Type B pancreatic cell (in vitro differentiated cells): ENCODE measurements around the gene FCRL6. TPM values are rescaled to one million over a fixed set of nuclear protein-coding genes. Genes with fewer than 3 reads are reported as not detected.

Experiments used
- DNase-seq: peaks from one replicate; pipeline ENCODE4 v3.0.0; 2021; ENCODE audit warnings: mixed read lengths; ENCODE audit not compliant: unreplicated experiment; ENCODE audit errors: extremely low spot score
- H3K27ac Mint-ChIP-seq: 2 replicates; pipeline ENCODE4 v1.8.0; 2021; ENCODE audit warnings: mild to moderate bottlenecking, mixed read lengths
- H3K27me3 Mint-ChIP-seq: 2 replicates; pipeline ENCODE4 v1.8.0; 2021; ENCODE audit warnings: mixed read lengths
- H3K36me3 Mint-ChIP-seq: 2 replicates; pipeline ENCODE4 v1.8.0; 2021; ENCODE audit warnings: mixed read lengths
- H3K4me1 Mint-ChIP-seq: one replicate; pipeline ENCODE4 v1.8.0; 2021; ENCODE audit warnings: mixed read lengths; ENCODE audit not compliant: unreplicated experiment
- H3K4me3 Mint-ChIP-seq: 2 replicates; pipeline ENCODE4 v1.8.0; 2021; ENCODE audit warnings: mild to moderate bottlenecking, mixed read lengths
- H3K9me3 Mint-ChIP-seq: 2 replicates; pipeline ENCODE4 v1.8.0; 2021; ENCODE audit warnings: mixed read lengths
- CTCF ChIP-seq: fragments of 200-600 bp; sonication (generic); conservative IDR thresholded peaks from 2 replicates; pipeline ENCODE4 v1.5.0; 2021; ENCODE audit warnings: antibody characterized with exemption, mild to moderate bottlenecking
- total RNA-seq: library from RNA; stranded (reverse); gene quantifications from 2 replicates; pipeline ENCODE4 v1.2.1, GENCODE V29; 2021; ENCODE audit warnings: low replicate concordance

The FCRL6 gene
- total RNA-seq, 1 donor from 2014 or later: not detected

GRCh38 chr1:159835862-159836525 lies 33.8 kb downstream of the FCRL6 start:
- Mint-ChIP-seq H3K4me1 (peaks cover 4% of the 10 kb centered on the region), H3K27ac (no peak overlapping the region), H3K9me3 (no peaks in the 10 kb centered on the region), H3K4me3 (no peak overlapping the region), H3K36me3 (no peaks in the 10 kb centered on the region), H3K27me3 (peaks cover 18% of the 10 kb centered on the region)
- DNase-seq: no peak
- peak; percentile 21 for TF ChIP-seq CTCF

GRCh38 chr1:159838715-159839114 lies 36.6 kb downstream of the FCRL6 start:
- no peak overlapping the region for H3K27ac Mint-ChIP-seq
- no peak for TF ChIP-seq CTCF
- no peak for DNase-seq
- no peaks in the 10 kb centered on the region for H3K36me3 Mint-ChIP-seq
- peaks cover 9% of the 10 kb centered on the region for H3K4me1 Mint-ChIP-seq
- no peaks in the 10 kb centered on the region for H3K9me3 Mint-ChIP-seq
- peaks cover 17% of the 10 kb centered on the region for H3K27me3 Mint-ChIP-seq
- no peak overlapping the region for H3K4me3 Mint-ChIP-seq

- H3K27me3 Mint-ChIP-seq: peaks cover 19% of the 10 kb centered on the region
- H3K27ac Mint-ChIP-seq: no peak overlapping the region
- H3K4me3 Mint-ChIP-seq: no peak overlapping the region
- H3K36me3 Mint-ChIP-seq: no peaks in the 10 kb centered on the region
- H3K4me1 Mint-ChIP-seq: peaks cover 9% of the 10 kb centered on the region
- no peaks in the 10 kb centered on the region for H3K9me3 Mint-ChIP-seq
- DNase-seq: no peak
- TF ChIP-seq CTCF: no peak
Measured at GRCh38 chr1:159839116-159839849, 37.1 kb downstream of the FCRL6 start.

GRCh38 chr1:159841749-159842148 lies 39.6 kb downstream of the FCRL6 start:
- peaks cover 9% of the 10 kb centered on the region for H3K4me1 Mint-ChIP-seq
- H3K36me3 Mint-ChIP-seq: no peaks in the 10 kb centered on the region
- no peak for DNase-seq
- H3K27me3 Mint-ChIP-seq: peaks cover 24% of the 10 kb centered on the region
- H3K27ac Mint-ChIP-seq: no peak overlapping the region
- no peaks in the 10 kb centered on the region for H3K9me3 Mint-ChIP-seq
- no peak for TF ChIP-seq CTCF
- H3K4me3 Mint-ChIP-seq: no peak overlapping the region

- H3K9me3 Mint-ChIP-seq: no peaks in the 10 kb centered on the region
- H3K36me3 Mint-ChIP-seq: no peaks in the 10 kb centered on the region
- no peak overlapping the region for H3K4me3 Mint-ChIP-seq
- H3K27ac Mint-ChIP-seq: no peak overlapping the region
- no peak for DNase-seq
- TF ChIP-seq CTCF: no peak
- H3K4me1 Mint-ChIP-seq: peaks cover 9% of the 10 kb centered on the region
- H3K27me3 Mint-ChIP-seq: peaks cover 28% of the 10 kb centered on the region
Measured at GRCh38 chr1:159843459-159843858, 41.3 kb downstream of the FCRL6 start.
